GM18951 (cell line): ENCODE results near the gene CYP46A1.

Experiments
- POLR2A ChIP-seq: IDR thresholded peaks from 4 replicates; pipeline ENCODE4 v1.6.1; 2011; ENCODE audit warnings: mild to moderate bottlenecking; ENCODE audit not compliant: insufficient read length, insufficient read depth; ENCODE audit errors: extremely low read depth
- in situ Hi-C: fragments of 300-500 bp; cut with MboI; formaldehyde crosslinking; loops from one replicate; pipeline ENCODE4 v1.12.0; 2022; ENCODE audit warnings: low sequenced_read_pairs, mixed read lengths, inconsistent platforms; ENCODE audit not compliant: unreplicated experiment

CYP46A1 gene

GRCh38 chr14:99730876-99731546 lies 46.9 kb downstream of the CYP46A1 start:
- no peak for TF ChIP-seq POLR2A
- in situ Hi-C loops: no loop called here

- in situ Hi-C loops: no loop called here
- TF ChIP-seq POLR2A: no peak
Measured at GRCh38 chr14:99731547-99732435, 47.7 kb downstream of the CYP46A1 start.

- in situ Hi-C loops: no loop called here
- TF ChIP-seq POLR2A: no peak
Measured at GRCh38 chr14:99732436-99733210, 48.5 kb downstream of the CYP46A1 start.

- in situ Hi-C loops: no loop called here
- no peak for TF ChIP-seq POLR2A
Measured at GRCh38 chr14:99733211-99733539, 49.1 kb downstream of the CYP46A1 start.

- no peak for TF ChIP-seq POLR2A
- in situ Hi-C loops: no loop called here
Measured at GRCh38 chr14:99733540-99734405, 49.7 kb downstream of the CYP46A1 start.

GRCh38 chr14:99734406-99735051 lies 50.4 kb downstream of the CYP46A1 start:
- in situ Hi-C loops: no loop called here
- TF ChIP-seq POLR2A: no peak

GRCh38 chr14:99735189-99736135 lies 51.4 kb downstream of the CYP46A1 start:
- no peak for TF ChIP-seq POLR2A
- in situ Hi-C loops: no loop called here

GRCh38 chr14:99736603-99737371 lies 52.7 kb downstream of the CYP46A1 start:
- in situ Hi-C loops: no loop called here
- TF ChIP-seq POLR2A: no peak

- in situ Hi-C loops: no loop called here
Measured at GRCh38 chr14:99737451-99737951, 53.4 kb downstream of the CYP46A1 start.

GRCh38 chr14:99737956-99738667 lies 54.0 kb downstream of the CYP46A1 start:
- TF ChIP-seq POLR2A: no peak
- in situ Hi-C loops: no loop called here

More at GRCh38 chr14:99737451-99737951, 53.4 kb downstream of the CYP46A1 start:
- TF ChIP-seq POLR2A: no peak
